CD4-positive, alpha-beta T cell treated with Interleukin-12 subunit alpha and Interleukin-12 subunit beta, for 1 hour (primary cell): ENCODE results near the gene GDPD4.

ENCODE experiments used
- DNase-seq: peaks from one replicate; pipeline ENCODE4 v3.0.0-alpha.2; 2020

Gene GDPD4

GRCh38 chr11:77202941-77203900 lies 98.3 kb downstream of the GDPD4 start:
- DNase-seq: no peak

GRCh38 chr11:77201991-77202841 lies 99.3 kb downstream of the GDPD4 start:
- DNase-seq: no peak

- DNase-seq: no peak
These were observed 100.1 kb downstream of the GDPD4 start for GRCh38 chr11:77201370-77201769.

GRCh38 chr11:77200351-77201268 lies 100.9 kb downstream of the GDPD4 start:
- no peak for DNase-seq

GRCh38 chr11:77199137-77199745 lies 102.2 kb downstream of the GDPD4 start:
- DNase-seq: no peak

- DNase-seq: no peak
These were observed 103.0 kb downstream of the GDPD4 start for GRCh38 chr11:77198440-77198849.

- DNase-seq: no peak
These were observed 103.7 kb downstream of the GDPD4 start for GRCh38 chr11:77197626-77198320.

GRCh38 chr11:77196961-77197360 lies 104.5 kb downstream of the GDPD4 start:
- DNase-seq: no peak

GRCh38 chr11:77195071-77195755 lies 106.3 kb downstream of the GDPD4 start:
- no peak for DNase-seq

- DNase-seq: no peak
These were observed 107.3 kb downstream of the GDPD4 start for GRCh38 chr11:77193911-77194830.

- no peak for DNase-seq
These were observed 108.3 kb downstream of the GDPD4 start for GRCh38 chr11:77193167-77193566.

- peak; percentile 38 for DNase-seq
These were observed 109.5 kb downstream of the GDPD4 start for GRCh38 chr11:77191823-77192495.

- DNase-seq: no peak
These were observed 110.1 kb downstream of the GDPD4 start for GRCh38 chr11:77191429-77191822.

- DNase-seq: no peak
These were observed 111.0 kb downstream of the GDPD4 start for GRCh38 chr11:77190331-77191075.

- no peak for DNase-seq
These were observed 111.8 kb downstream of the GDPD4 start for GRCh38 chr11:77189588-77190210.

GRCh38 chr11:77188633-77189491 lies 112.6 kb downstream of the GDPD4 start:
- no peak for DNase-seq
